Esophagus squamous epithelium (tissue), 4 donors: ENCODE measurements around the gene KLC1.

Source experiments
- CTCF ChIP-seq, 6 experiments: fragments of 450-650 bp in 4 of 6; fragments of 200-600 bp in 2 of 6; sonication (generic) in 2 of 6; IDR thresholded peaks; one replicate each; pipeline ENCODE4 v1.5.1; 2016 to 2019; ENCODE audit warnings: antibody characterized with exemption in 6 of 6, mild to moderate bottlenecking in 4 of 6, moderate library complexity in 4 of 6
- POLR2A ChIP-seq, 4 donors: fragments of 450-650 bp; IDR thresholded peaks; one replicate each; pipeline ENCODE4 v1.6.1; 2017; ENCODE audit warnings: antibody characterized with exemption in 4 of 4, mild to moderate bottlenecking in 4 of 4, moderate library complexity in 3 of 4

GRCh38 chr14:103634156-103634555 is 5.1 kb downstream of the KLC1 start:
- TF ChIP-seq POLR2A (IDR thresholded peaks at IDR 0.05) (no peak), CTCF (IDR thresholded peaks at IDR 0.05) (no peak)
